ENCODE results near the gene PDXK.

DNA sequence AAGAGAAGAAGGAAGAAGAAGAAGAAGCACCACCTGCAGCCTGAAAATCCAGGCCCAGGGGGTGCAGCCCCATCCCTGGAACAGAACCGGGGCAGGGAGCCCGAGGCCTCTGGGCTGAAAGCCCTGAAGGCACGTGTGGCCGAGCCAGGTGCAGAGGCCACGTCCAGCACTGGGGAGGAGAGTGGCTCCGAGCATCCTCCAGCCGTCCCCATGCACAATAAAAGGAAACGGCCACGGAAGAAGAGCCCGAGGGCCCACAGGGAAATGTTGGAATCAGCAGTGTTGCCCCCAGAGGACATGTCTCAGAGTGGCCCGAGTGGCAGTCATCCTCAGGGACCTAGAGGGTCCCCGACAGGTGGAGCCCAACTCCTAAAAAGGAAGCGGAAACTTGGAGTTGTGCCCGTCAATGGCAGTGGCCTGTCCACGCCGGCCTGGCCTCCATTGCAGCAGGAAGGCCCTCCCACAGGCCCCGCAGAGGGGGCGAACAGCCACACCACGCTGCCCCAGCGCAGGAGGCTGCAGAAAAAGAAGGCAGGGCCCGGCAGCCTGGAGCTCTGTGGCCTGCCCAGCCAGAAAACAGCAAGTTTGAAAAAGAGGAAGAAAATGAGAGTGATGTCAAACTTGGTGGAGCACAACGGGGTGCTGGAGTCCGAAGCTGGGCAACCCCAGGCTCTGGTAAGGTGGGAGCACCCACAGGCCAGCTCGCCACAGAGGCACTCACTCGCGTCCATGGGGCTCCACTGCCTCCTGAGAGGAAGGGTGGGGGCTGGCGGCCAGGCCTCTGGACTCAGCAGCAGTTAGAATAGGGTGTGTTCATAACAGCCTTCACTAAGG is 31.1 kb upstream of the PDXK start:
- TF ChIP-seq, protein P1, sequence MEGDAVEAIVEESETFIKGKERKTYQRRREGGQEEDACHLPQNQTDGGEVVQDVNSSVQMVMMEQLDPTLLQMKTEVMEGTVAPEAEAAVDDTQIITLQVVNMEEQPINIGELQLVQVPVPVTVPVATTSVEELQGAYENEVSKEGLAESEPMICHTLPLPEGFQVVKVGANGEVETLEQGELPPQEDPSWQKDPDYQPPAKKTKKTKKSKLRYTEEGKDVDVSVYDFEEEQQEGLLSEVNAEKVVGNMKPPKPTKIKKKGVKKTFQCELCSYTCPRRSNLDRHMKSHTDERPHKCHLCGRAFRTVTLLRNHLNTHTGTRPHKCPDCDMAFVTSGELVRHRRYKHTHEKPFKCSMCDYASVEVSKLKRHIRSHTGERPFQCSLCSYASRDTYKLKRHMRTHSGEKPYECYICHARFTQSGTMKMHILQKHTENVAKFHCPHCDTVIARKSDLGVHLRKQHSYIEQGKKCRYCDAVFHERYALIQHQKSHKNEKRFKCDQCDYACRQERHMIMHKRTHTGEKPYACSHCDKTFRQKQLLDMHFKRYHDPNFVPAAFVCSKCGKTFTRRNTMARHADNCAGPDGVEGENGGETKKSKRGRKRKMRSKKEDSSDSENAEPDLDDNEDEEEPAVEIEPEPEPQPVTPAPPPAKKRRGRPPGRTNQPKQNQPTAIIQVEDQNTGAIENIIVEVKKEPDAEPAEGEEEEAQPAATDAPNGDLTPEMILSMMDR (conservative IDR thresholded peaks at IDR 0.05; ENCODE audit: low read depth, low read length), result no peak
- TF ChIP-seq EZH2 (IDR thresholded peaks at IDR 0.05; ENCODE audit: borderline replicate concordance, low read depth, low read length, poor library complexity, severe bottlenecking), result no peak

Measured in A673 (cell line).